ENCODE results near the gene COPA. TPM values are rescaled to one million over a fixed set of nuclear protein-coding genes. Genes with fewer than 3 reads are reported as not detected.

The COPA gene
- total RNA-seq, 2 donors from 2014 or later: 221 to 231 TPM

GRCh38 chr1:160330119-160330518, 12.9 kb downstream of the COPA start:
- DNase-seq (ENCODE audit: low spot score) (no peak), ATAC-seq (no peak)
- Mint-ChIP-seq H3K9me3 (no peaks in the 10 kb centered on the region), H3K36me3 (peaks cover 41% of the 10 kb centered on the region), H3K27ac (no peak overlapping the region), H3K4me3 (no peak overlapping the region), H3K4me1 (ENCODE audit: low read depth in 2 of 2) (peaks cover 0 to 5% of the 10 kb centered on the region in 2 donors), H3K27me3 (no peaks in the 10 kb centered on the region)

- Mint-ChIP-seq H3K36me3 (peaks cover 38% of the 10 kb centered on the region), H3K27me3 (no peaks in the 10 kb centered on the region), H3K4me3 (no peak overlapping the region), H3K9me3 (no peaks in the 10 kb centered on the region), H3K4me1 (ENCODE audit: low read depth in 2 of 2) (peaks cover 0 to 6% of the 10 kb centered on the region in 2 donors), H3K27ac (no peak overlapping the region)
- DNase-seq (ENCODE audit: low spot score) (no peak), ATAC-seq (no peak)
Measured at GRCh38 chr1:160328184-160328583, 14.9 kb downstream of the COPA start.

GRCh38 chr1:160326418-160326817, 16.6 kb downstream of the COPA start:
- peaks cover 50% of the 10 kb centered on the region for H3K36me3 Mint-ChIP-seq
- H3K4me3 Mint-ChIP-seq: no peak overlapping the region
- peaks cover 6 to 12% of the 10 kb centered on the region in 2 donors for H3K4me1 Mint-ChIP-seq (ENCODE audit: low read depth in 2 of 2)
- DNase-seq (ENCODE audit: low spot score) (no peak), ATAC-seq (no peak)
- no peaks in the 10 kb centered on the region for H3K27me3 Mint-ChIP-seq
- no peaks in the 10 kb centered on the region for H3K9me3 Mint-ChIP-seq
- H3K27ac Mint-ChIP-seq: no peak overlapping the region

GRCh38 chr1:160325252-160325651, 17.8 kb downstream of the COPA start:
- Mint-ChIP-seq H3K4me3 (no peak overlapping the region), H3K9me3 (no peaks in the 10 kb centered on the region), H3K36me3 (peaks cover 50% of the 10 kb centered on the region), H3K27ac (no peak overlapping the region), H3K27me3 (no peaks in the 10 kb centered on the region), H3K4me1 (ENCODE audit: low read depth in 2 of 2) (peaks cover 9 to 12% of the 10 kb centered on the region in 2 donors)
- ATAC-seq (no peak), DNase-seq (ENCODE audit: low spot score) (no peak)

- Mint-ChIP-seq H3K27me3 (no peaks in the 10 kb centered on the region), H3K9me3 (no peaks in the 10 kb centered on the region), H3K4me3 (no peak overlapping the region), H3K27ac (no peak overlapping the region), H3K4me1 (ENCODE audit: low read depth in 2 of 2) (peaks cover 18 to 28% of the 10 kb centered on the region in 2 donors), H3K36me3 (peaks cover 61% of the 10 kb centered on the region)
- no peak for ATAC-seq
- no peak for DNase-seq (ENCODE audit: low spot score)
Measured at GRCh38 chr1:160322831-160323230, 20.2 kb downstream of the COPA start.

- H3K9me3 Mint-ChIP-seq: no peaks in the 10 kb centered on the region
- no peaks in the 10 kb centered on the region for H3K27me3 Mint-ChIP-seq
- H3K4me1 Mint-ChIP-seq (ENCODE audit: low read depth in 2 of 2): peaks cover 22 to 27% of the 10 kb centered on the region in 2 donors
- H3K36me3 Mint-ChIP-seq: peaks cover 72% of the 10 kb centered on the region
- H3K27ac Mint-ChIP-seq: peak overlapping the region in 1 of 2 donors; percentile 32
- H3K4me3 Mint-ChIP-seq: no peak overlapping the region
- ATAC-seq (no peak), DNase-seq (ENCODE audit: low spot score) (no peak)
Measured at GRCh38 chr1:160315359-160315758, 27.7 kb downstream of the COPA start.

GRCh38 chr1:160309571-160309970, 33.5 kb downstream of the COPA start:
- H3K27me3 Mint-ChIP-seq: no peaks in the 10 kb centered on the region
- H3K4me3 Mint-ChIP-seq: no peak overlapping the region
- ATAC-seq: no peak

GRCh38 chr1:160309185-160309557, 33.9 kb downstream of the COPA start:
- H3K4me1 Mint-ChIP-seq (ENCODE audit: low read depth in 2 of 2): peaks cover 0 to 3% of the 10 kb centered on the region in 2 donors
- no peak overlapping the region for H3K4me3 Mint-ChIP-seq
- H3K27me3 Mint-ChIP-seq: no peaks in the 10 kb centered on the region
- ATAC-seq (no peak), DNase-seq (ENCODE audit: low spot score) (no peak)
- H3K27ac Mint-ChIP-seq: no peak overlapping the region
- peaks cover 54% of the 10 kb centered on the region for H3K36me3 Mint-ChIP-seq
- H3K9me3 Mint-ChIP-seq: no peaks in the 10 kb centered on the region

More at GRCh38 chr1:160309571-160309970, 33.5 kb downstream of the COPA start:
- H3K36me3 Mint-ChIP-seq: peaks cover 55% of the 10 kb centered on the region
- no peak for DNase-seq (ENCODE audit: low spot score)
- H3K27ac Mint-ChIP-seq: no peak overlapping the region
- H3K4me1 Mint-ChIP-seq (ENCODE audit: low read depth in 2 of 2): peaks cover 0 to 3% of the 10 kb centered on the region in 2 donors
- H3K9me3 Mint-ChIP-seq: no peaks in the 10 kb centered on the region

GRCh38 chr1:160308451-160309184, 34.4 kb downstream of the COPA start:
- no peak overlapping the region for H3K27ac Mint-ChIP-seq
- H3K4me3 Mint-ChIP-seq: no peak overlapping the region
- H3K4me1 Mint-ChIP-seq (ENCODE audit: low read depth in 2 of 2): peaks cover 0 to 3% of the 10 kb centered on the region in 2 donors
- no peaks in the 10 kb centered on the region for H3K27me3 Mint-ChIP-seq
- peaks cover 51% of the 10 kb centered on the region for H3K36me3 Mint-ChIP-seq
- ATAC-seq (no peak), DNase-seq (ENCODE audit: low spot score) (no peak)
- H3K9me3 Mint-ChIP-seq: no peaks in the 10 kb centered on the region

GRCh38 chr1:160307118-160307791, 35.8 kb downstream of the COPA start:
- Mint-ChIP-seq H3K27me3 (no peaks in the 10 kb centered on the region), H3K9me3 (no peaks in the 10 kb centered on the region), H3K4me1 (ENCODE audit: low read depth in 2 of 2) (no peaks in the 10 kb centered on the region), H3K36me3 (peaks cover 50% of the 10 kb centered on the region), H3K27ac (no peak overlapping the region), H3K4me3 (no peak overlapping the region)
- no peak for ATAC-seq
- no peak for DNase-seq (ENCODE audit: low spot score)

- H3K27me3 Mint-ChIP-seq: no peaks in the 10 kb centered on the region
- H3K4me1 Mint-ChIP-seq (ENCODE audit: low read depth in 2 of 2): no peaks in the 10 kb centered on the region
- no peak overlapping the region for H3K4me3 Mint-ChIP-seq
- H3K36me3 Mint-ChIP-seq: peaks cover 54% of the 10 kb centered on the region
- H3K27ac Mint-ChIP-seq: peak overlapping the region in 1 of 2 donors; percentile 51
- no peaks in the 10 kb centered on the region for H3K9me3 Mint-ChIP-seq
- DNase-seq (ENCODE audit: low spot score) (no peak), ATAC-seq (no peak)
Measured at GRCh38 chr1:160300173-160300572, 42.9 kb downstream of the COPA start.

GRCh38 chr1:160296036-160296435, 47.0 kb downstream of the COPA start:
- no peak overlapping the region for H3K27ac Mint-ChIP-seq
- peaks cover 0 to 7% of the 10 kb centered on the region in 2 donors for H3K4me1 Mint-ChIP-seq (ENCODE audit: low read depth in 2 of 2)

GRCh38 chr1:160293020-160293968, 49.8 kb downstream of the COPA start:
- peak overlapping the region in 1 of 2 donors; percentile 24 for H3K27ac Mint-ChIP-seq
- no peak for DNase-seq (ENCODE audit: low spot score)
- peaks cover 65% of the 10 kb centered on the region for H3K36me3 Mint-ChIP-seq
- H3K27me3 Mint-ChIP-seq: no peaks in the 10 kb centered on the region
- H3K4me3 Mint-ChIP-seq: no peak overlapping the region
- ATAC-seq: no peak
- peaks cover 0 to 7% of the 10 kb centered on the region in 2 donors for H3K4me1 Mint-ChIP-seq (ENCODE audit: low read depth in 2 of 2)
- no peaks in the 10 kb centered on the region for H3K9me3 Mint-ChIP-seq

More at GRCh38 chr1:160296036-160296435, 47.0 kb downstream of the COPA start:
- Mint-ChIP-seq H3K9me3 (no peaks in the 10 kb centered on the region), H3K27me3 (no peaks in the 10 kb centered on the region), H3K4me3 (no peak overlapping the region), H3K36me3 (peaks cover 69% of the 10 kb centered on the region)
- no peak for DNase-seq (ENCODE audit: low spot score)
- no peak for ATAC-seq

Measured in natural killer cell treated with Interleukin-12 subunit alpha and Interleukin-12 subunit beta and Interleukin-15 and Interleukin-18, amount 100 ng/mL, for 72 hours (primary cell).